Activated CD8-positive, alpha-beta memory T cell treated with anti-CD3 and anti-CD28 coated beads for 24 hours (primary cell): ENCODE measurements around the gene LHFPL3.
"Not testable (repeated sequence)": the region's sequence is repeated elsewhere in the genome, so short reads cannot be mapped to it uniquely, and the experiment has no call there.

Experiments used
- DNase-seq: peaks from one replicate; pipeline ENCODE4 v3.0.0-alpha.2; 2020

The LHFPL3 gene

GRCh38 chr7:104328296-104328969, at the start of gene LHFPL3:
Gene LHFPL3 (plus strand): TSS chr7:104328603.
- no peak for DNase-seq

DNA sequence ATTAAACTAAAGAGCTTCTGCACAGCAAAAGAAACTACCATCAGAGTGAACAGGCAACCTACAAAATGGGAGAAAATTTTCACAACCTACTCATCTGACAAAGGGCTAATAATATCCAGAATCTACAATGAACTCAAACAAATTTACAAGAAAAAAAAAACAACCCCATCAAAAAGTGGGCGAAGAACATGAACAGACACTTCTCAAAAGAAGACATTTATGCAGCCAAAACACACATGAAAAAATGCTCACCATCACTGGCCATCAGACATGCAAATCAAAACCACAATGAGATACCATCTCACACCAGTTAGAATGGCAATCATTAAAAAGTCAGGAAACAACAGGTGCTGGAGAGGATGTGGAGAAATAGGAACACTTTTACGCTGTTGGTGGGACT, 46.7 kb upstream of the LHFPL3 start:
- not testable (repeated sequence) for DNase-seq

GRCh38 chr7:104286839-104287238, 41.6 kb upstream of the LHFPL3 start:
- no peak for DNase-seq

- no peak for DNase-seq
These were observed 40.3 kb upstream of the LHFPL3 start for GRCh38 chr7:104288137-104288536.

GRCh38 chr7:104294291-104294690, 34.1 kb upstream of the LHFPL3 start:
- no peak for DNase-seq

DNA sequence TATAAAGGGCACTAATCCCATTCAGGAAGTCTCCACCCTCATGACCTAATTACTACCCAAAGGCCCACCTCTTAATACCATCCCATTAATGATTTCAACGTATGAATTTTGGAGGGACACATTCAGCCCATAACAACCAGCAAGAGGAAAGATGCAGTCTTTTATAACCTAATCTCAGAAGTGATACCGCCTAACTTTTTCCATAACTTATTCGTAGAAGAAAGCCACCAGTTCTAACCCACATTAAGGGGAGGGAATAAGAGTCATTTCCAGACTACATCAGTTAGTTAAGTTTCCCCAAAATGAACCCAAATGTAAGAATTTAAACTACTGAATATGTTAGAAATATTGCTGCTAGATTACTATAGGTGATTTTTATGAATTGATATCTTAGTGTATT, 32.1 kb upstream of the LHFPL3 start:
- no peak for DNase-seq

GRCh38 chr7:104296900-104297299, 31.5 kb upstream of the LHFPL3 start:
- no peak for DNase-seq

DNA sequence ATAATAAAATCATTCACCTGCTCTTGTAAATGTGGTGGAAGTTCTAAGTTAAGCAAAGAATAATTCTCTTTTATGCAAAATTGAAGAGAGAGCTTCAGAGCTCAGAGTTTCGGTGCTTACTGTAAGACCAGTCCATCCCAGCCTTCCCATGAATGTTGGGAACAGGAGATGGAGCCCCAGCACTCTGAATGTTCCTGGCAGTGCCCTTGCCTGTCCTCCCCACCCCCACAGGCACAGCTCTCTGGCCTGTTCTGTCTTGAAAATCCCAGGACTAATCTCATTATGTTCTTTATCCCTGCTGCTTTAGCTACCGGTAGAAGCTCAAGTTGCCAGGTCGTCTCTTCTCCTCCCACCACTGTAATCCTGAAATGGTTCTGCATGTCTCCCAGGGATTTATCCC, 29.1 kb upstream of the LHFPL3 start:
- no peak for DNase-seq

- DNase-seq: no peak
These were observed 28.6 kb upstream of the LHFPL3 start for GRCh38 chr7:104299777-104300176.

GRCh38 chr7:104306793-104307192, 21.6 kb upstream of the LHFPL3 start:
- no peak for DNase-seq

DNA sequence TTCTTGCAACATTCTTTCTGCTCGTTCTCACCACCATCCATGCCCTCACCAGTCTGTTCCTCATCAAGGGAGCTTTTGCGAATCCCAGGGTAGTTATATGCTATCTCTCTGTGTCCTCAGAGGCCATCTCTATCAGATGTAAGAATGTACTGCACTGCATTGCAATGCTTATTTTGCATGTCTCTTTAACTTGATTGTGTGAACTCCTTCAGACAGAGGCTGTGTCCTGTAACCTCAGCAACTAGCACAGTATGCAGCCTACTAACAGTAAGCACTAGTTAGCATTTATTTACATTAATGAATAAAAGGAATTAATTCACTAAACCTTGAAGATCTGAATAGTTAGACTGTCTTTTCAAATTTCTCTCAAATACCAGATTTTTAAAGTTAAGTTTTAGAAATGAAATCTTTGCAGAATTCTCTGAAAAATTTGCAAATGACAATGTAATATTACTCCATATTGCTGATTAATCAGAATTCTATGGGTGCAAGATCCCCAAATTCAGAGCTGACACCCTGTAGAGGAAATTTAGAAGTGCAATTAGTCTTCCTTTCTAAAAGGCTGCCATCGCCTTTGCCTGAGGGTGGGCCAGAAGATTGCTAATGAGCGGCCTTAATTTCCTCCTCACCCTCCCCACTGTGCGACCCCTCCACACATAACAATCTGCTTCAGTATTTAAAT, 10.3 kb upstream of the LHFPL3 start:
- no peak for DNase-seq

- no peak for DNase-seq
These were observed 869 bp upstream of the LHFPL3 start for GRCh38 chr7:104327534-104327933.

DNA sequence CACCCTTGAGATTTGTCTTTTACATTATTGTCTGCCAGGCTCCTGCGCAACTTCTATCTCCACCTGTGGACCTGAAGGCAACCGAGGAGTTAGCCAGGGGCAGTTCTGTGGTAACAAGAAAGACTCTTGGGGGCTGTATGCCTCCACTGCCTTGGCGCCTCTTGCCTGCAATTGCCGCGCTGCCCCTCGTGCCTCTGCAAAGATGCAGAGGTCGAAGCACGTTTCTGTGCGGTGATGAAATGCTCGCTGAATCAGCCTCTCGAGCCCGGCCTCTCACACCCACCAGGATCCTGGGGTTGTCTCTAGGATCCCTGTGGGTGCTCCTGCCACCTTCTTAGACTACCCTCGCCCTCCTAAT, 486 bp upstream of the LHFPL3 start:
- no peak for DNase-seq

DNA sequence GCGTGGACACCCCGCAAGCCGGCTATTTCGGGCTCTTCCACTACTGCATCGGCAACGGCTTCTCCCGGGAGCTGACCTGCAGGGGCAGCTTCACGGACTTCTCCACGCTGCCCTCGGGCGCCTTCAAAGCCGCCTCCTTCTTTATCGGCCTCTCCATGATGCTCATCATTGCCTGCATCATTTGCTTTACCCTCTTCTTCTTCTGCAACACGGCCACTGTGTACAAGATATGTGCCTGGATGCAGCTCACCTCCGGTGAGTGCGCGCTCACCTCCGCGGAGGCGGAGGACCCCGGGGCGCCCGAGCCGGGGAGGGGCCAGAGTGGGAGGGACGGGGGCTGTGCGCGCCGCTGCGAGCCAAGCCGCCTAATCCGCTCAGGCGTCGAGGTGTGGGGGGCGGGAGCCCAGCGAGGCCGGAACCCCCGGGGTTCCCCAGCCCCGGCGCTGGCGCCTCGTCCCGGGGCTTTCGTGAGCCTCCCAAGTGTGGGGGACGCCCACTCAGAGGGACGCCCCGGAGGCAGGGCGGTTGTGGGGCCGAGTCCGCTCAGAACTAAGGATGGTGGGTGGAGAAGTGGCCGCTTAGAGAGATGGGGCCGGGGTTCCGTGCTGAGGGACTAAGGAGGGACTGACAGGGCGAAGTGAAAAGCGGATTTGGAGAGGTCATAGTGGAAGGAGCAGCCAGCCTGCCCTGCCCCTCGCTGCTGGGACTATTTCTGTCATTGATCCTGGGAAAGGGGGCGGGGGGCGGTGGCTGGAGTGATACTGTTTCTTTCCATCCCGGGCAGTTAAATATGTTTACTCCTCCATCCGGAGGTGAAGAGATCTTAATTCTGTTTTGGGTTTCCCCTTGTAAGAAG, 795 bp downstream of the LHFPL3 start:
- DNase-seq: no peak

DNA sequence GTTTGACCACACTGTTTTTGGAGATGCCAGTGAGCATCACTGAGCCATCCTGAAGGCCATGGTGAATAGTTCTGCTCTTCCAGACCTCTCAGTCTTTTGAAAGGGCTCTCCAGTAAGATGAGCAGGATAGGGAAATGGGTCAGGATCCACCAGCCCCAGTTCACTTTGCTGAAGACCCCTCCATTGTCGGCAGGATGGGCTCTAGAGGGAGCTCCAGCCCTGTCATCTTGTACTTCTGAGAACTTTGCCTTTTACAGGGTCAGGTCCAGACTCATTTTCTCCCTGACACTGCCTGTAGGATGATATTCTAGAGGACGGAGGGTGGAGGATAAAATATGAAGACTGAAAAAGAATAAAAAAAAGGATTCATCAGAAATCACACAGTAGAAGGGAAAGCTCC, 13.1 kb downstream of the LHFPL3 start:
- no peak for DNase-seq

DNA sequence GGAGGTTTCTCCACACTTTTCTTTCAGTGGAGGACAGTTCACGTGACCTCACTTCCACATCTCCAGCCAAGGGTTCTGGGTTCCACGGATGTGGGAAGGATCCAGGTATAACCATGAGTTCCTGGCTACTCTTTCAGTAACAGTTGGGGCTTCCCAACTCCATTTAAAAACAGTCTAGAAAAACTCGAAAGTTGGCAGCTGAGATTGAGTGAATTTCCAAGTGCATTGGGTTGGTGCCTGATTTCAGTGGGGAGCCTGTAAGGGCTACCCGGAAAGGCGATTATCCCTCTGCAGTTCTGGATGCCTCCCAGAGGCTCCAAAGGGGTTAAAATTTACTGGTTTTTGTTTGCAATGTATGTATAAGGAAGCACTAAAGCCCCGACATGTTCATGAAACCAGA, 24.3 kb downstream of the LHFPL3 start:
- no peak for DNase-seq

- DNase-seq: no peak
These were observed 28.8 kb downstream of the LHFPL3 start for GRCh38 chr7:104357166-104357565.

- DNase-seq: no peak
These were observed 30.2 kb downstream of the LHFPL3 start for GRCh38 chr7:104358446-104359132.

DNA sequence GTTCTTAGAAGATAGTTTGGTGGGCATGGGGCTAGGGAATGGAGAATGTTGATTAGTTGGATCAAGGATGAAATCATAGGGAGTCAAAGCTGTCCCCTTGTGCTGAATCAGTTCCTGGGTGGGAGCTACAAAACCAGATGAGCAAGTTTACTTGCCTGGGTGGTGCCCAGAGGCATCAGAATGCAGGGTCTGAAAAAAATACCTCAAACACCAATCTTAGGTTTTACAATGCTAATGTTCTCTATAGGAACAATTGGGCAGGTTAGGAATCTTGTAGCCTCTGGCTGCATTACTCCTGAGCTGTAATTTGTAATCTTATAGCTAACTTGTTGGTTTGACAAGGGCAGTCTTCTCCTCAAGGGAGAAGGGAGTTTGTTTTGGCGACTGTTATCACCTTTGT, 34.4 kb downstream of the LHFPL3 start:
- no peak for DNase-seq

GRCh38 chr7:104363355-104363754, 35.0 kb downstream of the LHFPL3 start:
- DNase-seq: no peak

DNA sequence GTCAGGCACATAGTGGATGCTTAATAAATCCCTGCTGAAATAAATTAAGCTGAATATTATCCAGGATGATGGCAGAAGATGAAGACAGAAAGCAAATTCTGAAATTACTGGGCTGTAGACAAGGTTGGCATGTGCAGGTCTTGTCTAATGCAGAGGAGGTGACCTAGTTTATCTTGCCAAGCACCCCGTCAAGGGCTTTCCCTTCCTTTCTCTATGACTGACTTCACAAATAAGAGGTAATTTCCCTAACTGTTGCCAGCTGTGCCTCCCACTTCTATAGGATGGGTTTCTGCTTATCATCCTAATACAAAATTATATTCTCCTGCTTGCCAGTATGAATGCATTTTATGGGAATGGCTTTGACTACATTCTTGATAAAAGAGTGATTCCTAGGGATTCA, 38.0 kb downstream of the LHFPL3 start:
- DNase-seq: no peak

GRCh38 chr7:104367926-104368325, 39.5 kb downstream of the LHFPL3 start:
- DNase-seq: no peak

DNA sequence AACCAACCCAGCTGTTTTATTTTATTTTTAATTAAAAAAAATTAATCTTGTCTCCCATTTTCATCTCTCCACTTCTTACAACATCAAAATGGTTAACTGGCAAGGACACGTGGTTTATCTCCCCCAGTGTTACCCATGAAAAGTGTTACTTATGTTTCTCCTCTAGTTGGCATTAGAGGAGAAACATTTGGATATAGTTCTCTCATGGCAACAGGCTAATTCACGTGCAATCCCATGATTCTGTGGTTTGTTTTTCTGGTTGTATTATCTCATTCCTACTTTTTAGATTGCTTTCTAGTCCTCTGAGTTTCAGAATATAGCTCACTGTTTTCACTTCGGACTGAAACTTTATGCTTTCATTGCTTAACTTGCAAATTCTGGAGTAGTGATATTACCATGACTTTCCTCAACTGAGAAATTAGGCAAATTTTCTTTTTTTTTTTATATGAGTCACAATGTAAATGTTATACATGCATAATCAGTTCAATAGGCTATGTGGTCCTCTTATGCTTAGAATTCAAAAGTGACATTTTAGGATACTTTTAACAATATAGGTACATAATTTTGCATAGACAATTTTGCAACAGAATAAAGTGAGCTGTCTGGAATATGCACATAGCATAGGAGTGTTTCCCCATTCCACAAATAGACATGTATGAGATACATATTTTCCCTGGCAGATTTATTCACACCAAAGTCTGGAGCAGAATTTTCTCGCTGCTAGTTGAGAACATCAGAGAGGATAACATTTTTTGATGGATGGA, 43.0 kb downstream of the LHFPL3 start:
- no peak for DNase-seq
